Upper lobe of left lung (tissue), 6 donors: Measurements from ENCODE around the gene DSCAM. TPM values are rescaled to one million over a fixed set of nuclear protein-coding genes. Genes with fewer than 3 reads are reported as not detected.
A peak's percentile ranks its signal among the peaks of the same experiment; 100 is the strongest.

Experiments used
- ATAC-seq, 2 donors: fragments of 200-7000 bp; cut with Tn5 transposase; one replicate each; pipeline ENCODE4 v1.9.1; 2022; ENCODE audit warnings: mild to moderate bottlenecking in 2 of 2, moderate library complexity in 2 of 2; ENCODE audit not compliant: low FRiP score in 2 of 2
- DNase-seq, 2 donors: peaks; one replicate each; pipeline ENCODE4 v3.0.0-alpha.2; 2019 to 2020
- H3K27ac ChIP-seq, 4 donors: fragments of 200-600 bp; sonication (generic); one replicate each; pipeline ENCODE4 v1.5.1; 2016 to 2019
- H3K27me3 ChIP-seq, 4 donors: fragments of 200-600 bp; sonication (generic); one replicate each; pipeline ENCODE4 v1.5.1; 2017 to 2019
- H3K36me3 ChIP-seq, 4 donors: fragments of 200-600 bp; sonication (generic); one replicate each; pipeline ENCODE4 v1.5.1; 2016 to 2019
- H3K4me1 ChIP-seq, 4 donors: fragments of 200-600 bp; sonication (generic); one replicate each; pipeline ENCODE4 v1.5.1; 2018 to 2019
- H3K4me3 ChIP-seq, 4 donors: fragments of 200-600 bp; sonication (generic); one replicate each; pipeline ENCODE4 v1.5.1; 2017 to 2019; ENCODE audit warnings: mild to moderate bottlenecking in 2 of 4, moderate library complexity in 1 of 4
- H3K9me3 ChIP-seq, 4 donors: fragments of 200-600 bp; sonication (generic); one replicate each; pipeline ENCODE4 v1.5.1; 2018 to 2019
- EP300 ChIP-seq, 4 donors: sonication (generic); formaldehyde crosslinking; IDR thresholded peaks; one replicate each; pipeline ENCODE4 v1.5.1; 2017; ENCODE audit warnings: antibody characterized with exemption in 4 of 4, control low read depth in 2 of 4
- POLR2A ChIP-seq, 4 donors: fragments of 450-650 bp; IDR thresholded peaks; one replicate each; pipeline ENCODE4 v1.5.1; 2016 to 2017; ENCODE audit warnings: antibody characterized with exemption in 4 of 4, mild to moderate bottlenecking in 2 of 4
- POLR2AphosphoS5 ChIP-seq, 2 donors: sonication (generic); formaldehyde crosslinking; IDR thresholded peaks; one replicate each; pipeline ENCODE4 v1.5.1; 2017; ENCODE audit warnings: antibody characterized with exemption in 2 of 2
- whole genome bisulfite sequencing, 2 donors: methylation state at CpG; one replicate each; pipeline ENCODE4 v1.1.5; 2017 to 2018; 5-methylcytosine and 5-hydroxymethylcytosine counted together
- total RNA-seq, 6 donors: library from RNA; depleted of rRNA in 4 of 6; stranded (reverse); fragments of >200 nt in 4 of 6; gene quantifications; one replicate each; pipeline versions ENCODE4 v1.1.0 to v1.2.1, GENCODE V29; 2016 to 2021
- TF ChIP-seq, protein P1 (sequence below), 6 experiments: fragments of 450-650 bp in 4 of 6; fragments of 200-600 bp in 2 of 6; sonication (generic) in 2 of 6; IDR thresholded peaks; one replicate each; pipeline ENCODE4 v1.5.1; 2016 to 2019; ENCODE audit warnings: antibody characterized with exemption in 6 of 6
- donor health status: DM: no; HTN: no; CAD: no; lungs with moderate emphysema.
- donor health status: DM: no; HTN: yes; CAD: no; lungs with severe emphysema.

Gene DSCAM
- total RNA-seq, 6 donors from 2014 or later, result under 0.01 to 0.61 (median 0.26) TPM; not detected in 1

DNA sequence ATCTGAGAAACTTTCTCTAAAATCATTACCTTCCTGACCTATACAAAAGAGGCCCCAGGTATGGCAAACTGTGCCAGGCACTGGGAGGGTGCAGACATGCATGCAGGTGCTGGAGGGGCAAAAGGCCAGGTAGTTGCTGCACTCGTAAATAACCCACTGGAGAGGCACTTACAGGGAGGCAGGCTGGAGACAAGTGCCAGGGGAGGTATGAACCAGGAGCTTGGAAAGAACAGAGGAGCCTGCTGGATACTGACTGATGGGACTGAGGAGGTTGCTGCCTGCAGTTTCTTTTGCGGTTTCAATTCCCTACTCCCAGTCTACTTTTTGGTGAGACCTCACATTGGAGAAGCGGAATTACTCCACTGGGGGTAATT, 113.9 kb downstream of the DSCAM start:
- no peaks in the 10 kb centered on the region for H3K9me3 ChIP-seq
- ATAC-seq (no peak), DNase-seq (peak in 1 of 2 donors; percentile 47)
- no peak overlapping the region for H3K4me3 ChIP-seq
- H3K27me3 ChIP-seq, result no peaks in the 10 kb centered on the region
- H3K4me1 ChIP-seq, result no peaks in the 10 kb centered on the region
- TF ChIP-seq, protein P1, sequence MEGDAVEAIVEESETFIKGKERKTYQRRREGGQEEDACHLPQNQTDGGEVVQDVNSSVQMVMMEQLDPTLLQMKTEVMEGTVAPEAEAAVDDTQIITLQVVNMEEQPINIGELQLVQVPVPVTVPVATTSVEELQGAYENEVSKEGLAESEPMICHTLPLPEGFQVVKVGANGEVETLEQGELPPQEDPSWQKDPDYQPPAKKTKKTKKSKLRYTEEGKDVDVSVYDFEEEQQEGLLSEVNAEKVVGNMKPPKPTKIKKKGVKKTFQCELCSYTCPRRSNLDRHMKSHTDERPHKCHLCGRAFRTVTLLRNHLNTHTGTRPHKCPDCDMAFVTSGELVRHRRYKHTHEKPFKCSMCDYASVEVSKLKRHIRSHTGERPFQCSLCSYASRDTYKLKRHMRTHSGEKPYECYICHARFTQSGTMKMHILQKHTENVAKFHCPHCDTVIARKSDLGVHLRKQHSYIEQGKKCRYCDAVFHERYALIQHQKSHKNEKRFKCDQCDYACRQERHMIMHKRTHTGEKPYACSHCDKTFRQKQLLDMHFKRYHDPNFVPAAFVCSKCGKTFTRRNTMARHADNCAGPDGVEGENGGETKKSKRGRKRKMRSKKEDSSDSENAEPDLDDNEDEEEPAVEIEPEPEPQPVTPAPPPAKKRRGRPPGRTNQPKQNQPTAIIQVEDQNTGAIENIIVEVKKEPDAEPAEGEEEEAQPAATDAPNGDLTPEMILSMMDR (IDR thresholded peaks at IDR 0.05), result no peak
- TF ChIP-seq POLR2A (IDR thresholded peaks at IDR 0.05), result no peak
- TF ChIP-seq EP300 (IDR thresholded peaks at IDR 0.05), result no peak
- no peak for TF ChIP-seq POLR2AphosphoS5 (IDR thresholded peaks at IDR 0.05)
- H3K36me3 ChIP-seq, result no peaks in the 10 kb centered on the region
- H3K27ac ChIP-seq, result no peak overlapping the region
- 72 to 83% methylated on average over 3 of the region's 3 CpGs for WGBS, 2 donors

- WGBS, 2 donors, result 57% methylated on average over 4 of the region's 4 CpGs
- TF ChIP-seq, protein P1 (IDR thresholded peaks at IDR 0.05), result no peak
- TF ChIP-seq EP300 (IDR thresholded peaks at IDR 0.05), result no peak
- no peak for TF ChIP-seq POLR2AphosphoS5 (IDR thresholded peaks at IDR 0.05)
- no peak for TF ChIP-seq POLR2A (IDR thresholded peaks at IDR 0.05)
- no peak for ATAC-seq
These were observed 114.5 kb downstream of the DSCAM start for GRCh38 chr21:40732253-40733023.

GRCh38 chr21:40731206-40731605, 115.8 kb downstream of the DSCAM start:
- no peaks in the 10 kb centered on the region for H3K4me1 ChIP-seq
- no peak overlapping the region for H3K27ac ChIP-seq
- H3K36me3 ChIP-seq, result no peaks in the 10 kb centered on the region
- H3K4me3 ChIP-seq, result no peak overlapping the region
- no peaks in the 10 kb centered on the region for H3K27me3 ChIP-seq
- DNase-seq (no peak), ATAC-seq (no peak)
- no peaks in the 10 kb centered on the region for H3K9me3 ChIP-seq
- 93 to 100% methylated on average over 1 of the region's 1 CpG for WGBS, 2 donors
- TF ChIP-seq EP300 (IDR thresholded peaks at IDR 0.05) (no peak), POLR2AphosphoS5 (IDR thresholded peaks at IDR 0.05) (no peak), POLR2A (IDR thresholded peaks at IDR 0.05) (no peak)
- TF ChIP-seq, protein P1 (IDR thresholded peaks at IDR 0.05), result no peak

More at GRCh38 chr21:40732253-40733023, 114.5 kb downstream of the DSCAM start:
- Histone ChIP-seq H3K27me3 (no peaks in the 10 kb centered on the region), H3K9me3 (no peaks in the 10 kb centered on the region), H3K27ac (no peak overlapping the region), H3K36me3 (no peaks in the 10 kb centered on the region), H3K4me1 (no peaks in the 10 kb centered on the region), H3K4me3 (no peak overlapping the region)
- DNase-seq, result no peak

GRCh38 chr21:40730426-40730800, 116.5 kb downstream of the DSCAM start:
- no peak for DNase-seq
- Histone ChIP-seq H3K27me3 (no peaks in the 10 kb centered on the region), H3K9me3 (no peaks in the 10 kb centered on the region), H3K4me1 (no peaks in the 10 kb centered on the region), H3K36me3 (no peaks in the 10 kb centered on the region), H3K27ac (no peak overlapping the region), H3K4me3 (no peak overlapping the region)
- no peak for ATAC-seq
- no peak for TF ChIP-seq POLR2A (IDR thresholded peaks at IDR 0.05)
- TF ChIP-seq, protein P1 (IDR thresholded peaks at IDR 0.05), result no peak
- TF ChIP-seq POLR2AphosphoS5 (IDR thresholded peaks at IDR 0.05), result no peak
- no peak for TF ChIP-seq EP300 (IDR thresholded peaks at IDR 0.05)
- 78 to 88% methylated on average over 7 of the region's 7 CpGs for WGBS, 2 donors
